Ascending aorta (tissue), 2 donors: ENCODE data around the gene NCOA3. TPM values are rescaled to one million over a fixed set of nuclear protein-coding genes. Genes with fewer than 3 reads are reported as not detected.

Source experiments
- DNase-seq, 2 donors: peaks; one replicate each; pipeline ENCODE4 v3.0.0-alpha.2; 2019; ENCODE audit warnings: low spot score in 2 of 2
- H3K27ac ChIP-seq, 2 donors: fragments of 200-600 bp; sonication (generic); one replicate each; pipeline ENCODE4 v1.5.1; 2016 to 2017; ENCODE audit warnings: mild to moderate bottlenecking in 1 of 2
- H3K27me3 ChIP-seq: fragments of 200-600 bp; sonication (generic); one replicate; pipeline ENCODE4 v1.5.1; 2017
- H3K36me3 ChIP-seq, 2 donors: fragments of 200-600 bp; sonication (generic); one replicate each; pipeline ENCODE4 v1.5.1; 2016
- H3K4me1 ChIP-seq, 2 donors: fragments of 200-600 bp; sonication (generic); one replicate each; pipeline ENCODE4 v1.5.1; 2016 to 2017; ENCODE audit warnings: mild to moderate bottlenecking in 1 of 2
- H3K4me3 ChIP-seq, 2 donors: fragments of 200-600 bp; sonication (generic); one replicate each; pipeline ENCODE4 v1.5.1; 2016 to 2017; ENCODE audit warnings: mild to moderate bottlenecking in 1 of 2
- H3K9me3 ChIP-seq, 2 donors: fragments of 200-600 bp; sonication (generic); one replicate each; pipeline ENCODE4 v1.5.1; 2016
- CTCF ChIP-seq, 3 experiments: fragments of 200-600 bp in 2 of 3; fragments of 450-650 bp in 1 of 3; sonication (generic) in 2 of 3; IDR thresholded peaks; one replicate each; pipeline ENCODE4 v1.5.1; 2016 to 2019; ENCODE audit warnings: antibody characterized with exemption in 3 of 3, mild to moderate bottlenecking in 1 of 3, moderate library complexity in 1 of 3
- intact Hi-C: fragments of 100-400 bp; cut with DNase I; formaldehyde crosslinking; loops from one replicate; pipeline ENCODE4 v1.15.1; 2023
- total RNA-seq: library from RNA; depleted of rRNA; stranded (reverse); fragments of >200 nt; gene quantifications from one replicate; pipeline ENCODE4 v1.1.0, GENCODE V29; 2016

NCOA3 gene
- total RNA-seq, 1 donor from 2014 or later, result 26.3 TPM

- intact Hi-C loops, result no loop called here
- TF ChIP-seq CTCF (IDR thresholded peaks at IDR 0.05), result no peak
- no peaks in the 10 kb centered on the region for H3K9me3 ChIP-seq
- H3K27ac ChIP-seq, result no peak overlapping the region
- no peaks in the 10 kb centered on the region for H3K27me3 ChIP-seq
- peaks cover 0 to 2% of the 10 kb centered on the region in 2 donors for H3K36me3 ChIP-seq
- peaks cover 0 to 11% of the 10 kb centered on the region in 2 donors for H3K4me1 ChIP-seq
- DNase-seq, result no peak
- H3K4me3 ChIP-seq, result no peak overlapping the region
These were observed 101.6 kb downstream of the NCOA3 start for GRCh38 chr20:47603260-47603659.

GRCh38 chr20:47605673-47606413 is 104.2 kb downstream of the NCOA3 start:
- no peaks in the 10 kb centered on the region for H3K27me3 ChIP-seq

GRCh38 chr20:47606414-47606982 is 104.8 kb downstream of the NCOA3 start:
- no peak overlapping the region for H3K27ac ChIP-seq
- no peak for DNase-seq
- H3K27me3 ChIP-seq, result no peaks in the 10 kb centered on the region
- TF ChIP-seq CTCF (IDR thresholded peaks at IDR 0.05), result no peak
- no peaks in the 10 kb centered on the region for H3K36me3 ChIP-seq
- no peaks in the 10 kb centered on the region for H3K9me3 ChIP-seq
- no peak overlapping the region for H3K4me3 ChIP-seq
- H3K4me1 ChIP-seq, result peaks cover 3 to 20% of the 10 kb centered on the region in 2 donors
- intact Hi-C loops, result no loop called here

More at GRCh38 chr20:47605673-47606413, 104.2 kb downstream of the NCOA3 start:
- no peaks in the 10 kb centered on the region for H3K36me3 ChIP-seq
- intact Hi-C loops, result no loop called here
- no peaks in the 10 kb centered on the region for H3K9me3 ChIP-seq
- peaks cover 3 to 15% of the 10 kb centered on the region in 2 donors for H3K4me1 ChIP-seq
- no peak for DNase-seq
- TF ChIP-seq CTCF (IDR thresholded peaks at IDR 0.05), result no peak
- H3K4me3 ChIP-seq, result no peak overlapping the region
- no peak overlapping the region for H3K27ac ChIP-seq

GRCh38 chr20:47606983-47607613 is 105.4 kb downstream of the NCOA3 start:
- Histone ChIP-seq H3K4me1 (peaks cover 3 to 17% of the 10 kb centered on the region in 2 donors), H3K36me3 (no peaks in the 10 kb centered on the region), H3K9me3 (no peaks in the 10 kb centered on the region), H3K27ac (no peak overlapping the region), H3K4me3 (no peak overlapping the region), H3K27me3 (no peaks in the 10 kb centered on the region)
- no peak for DNase-seq
- no peak for TF ChIP-seq CTCF (IDR thresholded peaks at IDR 0.05)
- intact Hi-C loops, result no loop called here

GRCh38 chr20:47609001-47609400 is 107.3 kb downstream of the NCOA3 start:
- H3K27ac ChIP-seq, result no peak overlapping the region
- H3K27me3 ChIP-seq, result no peaks in the 10 kb centered on the region
- intact Hi-C loops, result no loop called here
- TF ChIP-seq CTCF (IDR thresholded peaks at IDR 0.05), result no peak
- H3K4me1 ChIP-seq, result peaks cover 3 to 11% of the 10 kb centered on the region in 2 donors
- H3K9me3 ChIP-seq, result no peaks in the 10 kb centered on the region
- H3K36me3 ChIP-seq, result no peaks in the 10 kb centered on the region
- no peak overlapping the region for H3K4me3 ChIP-seq
- no peak for DNase-seq
